K562 (cell line): ENCODE measurements around the gene SH3GL3.

Experiments used
- HDAC8 ChIP-seq: fragments of 450-650 bp; IDR thresholded peaks from 2 replicates; pipeline ENCODE4 v1.6.1; 2016; ENCODE audit warnings: mild to moderate bottlenecking, missing genetic modification characterization, moderate library complexity, missing compliant biosample characterization
- MAFK ChIP-seq: IDR thresholded peaks from 2 replicates; pipeline ENCODE4 v1.6.1; 2011; ENCODE audit warnings: low read length, improper control_type of control experiment
- MEF2D ChIP-seq: conservative IDR thresholded peaks from 2 replicates; pipeline ENCODE4 v1.6.1; 2016; ENCODE audit warnings: low read depth, missing genetic modification characterization, missing compliant biosample characterization
- POLR2A ChIP-seq: fragments of 450-650 bp; conservative IDR thresholded peaks from 2 replicates; pipeline ENCODE4 v1.6.1; 2016
- POLR3G ChIP-seq: IDR thresholded peaks from 2 replicates; pipeline ENCODE4 v1.6.1; 2011; ENCODE audit not compliant: insufficient read length, insufficient replicate concordance; ENCODE audit errors: extremely low read depth
- RAD21 ChIP-seq, 2 experiments: fragments of 250-450 bp in 1 of 2; fragments of 450-650 bp in 1 of 2; sonication (Bioruptor Pico) in 1 of 2; formaldehyde crosslinking in 1 of 2; IDR thresholded peaks in 1 of 2; conservative IDR thresholded peaks in 1 of 2; 2 replicates each; pipeline versions ENCODE4 v1.4.0 to v1.8.0; 2020 to 2022; ENCODE audit warnings: mild to moderate bottlenecking in 2 of 2, moderate library complexity in 1 of 2
- SIN3A ChIP-seq, 2 experiments: fragments of 150-350 bp in 1 of 2; IDR thresholded peaks; 2 replicates each; pipeline ENCODE4 v1.6.1; 2011 to 2016; ENCODE audit warnings: borderline replicate concordance in 2 of 2, low read depth in 2 of 2, low read length in 2 of 2, mild to moderate bottlenecking in 2 of 2, moderate library complexity in 2 of 2; ENCODE audit not compliant: control insufficient read depth in 1 of 2
- TAF1 ChIP-seq: IDR thresholded peaks from 2 replicates; pipeline ENCODE4 v1.6.1; 2011; ENCODE audit warnings: mild to moderate bottlenecking, low read length, moderate library complexity; ENCODE audit not compliant: insufficient read depth, control insufficient read depth, severe bottlenecking; ENCODE audit errors: extremely low read depth
- TF ChIP-seq, protein P1 (sequence below), 3 experiments: IDR thresholded peaks in 2 of 3; conservative IDR thresholded peaks in 1 of 3; 2 replicates each; pipeline ENCODE4 v1.5.1; 2011 to 2012; ENCODE audit warnings: low read length in 3 of 3, mild to moderate bottlenecking in 3 of 3, control low read depth in 2 of 3, improper control_type of control experiment in 1 of 3, inconsistent platforms in 1 of 3, low read depth in 1 of 3, mixed read lengths in 1 of 3, moderate library complexity in 1 of 3; ENCODE audit not compliant: insufficient read depth in 2 of 3
- TF ChIP-seq, protein P2 (sequence below): fragments of 150-350 bp; conservative IDR thresholded peaks from 2 replicates; pipeline ENCODE4 v1.6.1; 2014; ENCODE audit warnings: low read length
- TF ChIP-seq, protein P3 (sequence below): sonication (generic); formaldehyde crosslinking; IDR thresholded peaks from 2 replicates; pipeline ENCODE4 v1.9.0; 2022; ENCODE audit warnings: mild to moderate bottlenecking, missing genetic modification reagents
- TF ChIP-seq, protein P4 (sequence below): fragments of 250-450 bp; sonication (Bioruptor Pico); IDR thresholded peaks from 2 replicates; pipeline ENCODE4 v1.4.0; 2020; ENCODE audit warnings: mild to moderate bottlenecking

DNA sequence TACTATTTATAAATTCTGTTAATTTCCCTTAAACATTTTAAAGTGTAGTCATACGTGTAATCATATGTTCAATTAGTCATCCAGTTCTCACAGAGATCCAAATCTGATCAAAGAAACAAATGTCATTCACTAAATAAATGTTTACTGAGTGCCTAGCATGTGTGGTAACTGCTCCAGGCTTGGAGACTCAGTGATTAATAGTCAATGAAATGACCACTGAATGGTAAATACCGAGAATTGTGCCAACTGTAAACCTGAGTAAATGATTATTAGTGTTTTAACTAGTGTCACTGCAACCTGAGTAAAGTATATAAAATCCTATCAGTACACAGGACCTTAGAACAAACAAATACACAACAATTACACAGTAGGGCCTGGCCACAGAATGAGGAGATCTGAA, 52.3 kb downstream of the SH3GL3 start:
- TF ChIP-seq, protein P1, sequence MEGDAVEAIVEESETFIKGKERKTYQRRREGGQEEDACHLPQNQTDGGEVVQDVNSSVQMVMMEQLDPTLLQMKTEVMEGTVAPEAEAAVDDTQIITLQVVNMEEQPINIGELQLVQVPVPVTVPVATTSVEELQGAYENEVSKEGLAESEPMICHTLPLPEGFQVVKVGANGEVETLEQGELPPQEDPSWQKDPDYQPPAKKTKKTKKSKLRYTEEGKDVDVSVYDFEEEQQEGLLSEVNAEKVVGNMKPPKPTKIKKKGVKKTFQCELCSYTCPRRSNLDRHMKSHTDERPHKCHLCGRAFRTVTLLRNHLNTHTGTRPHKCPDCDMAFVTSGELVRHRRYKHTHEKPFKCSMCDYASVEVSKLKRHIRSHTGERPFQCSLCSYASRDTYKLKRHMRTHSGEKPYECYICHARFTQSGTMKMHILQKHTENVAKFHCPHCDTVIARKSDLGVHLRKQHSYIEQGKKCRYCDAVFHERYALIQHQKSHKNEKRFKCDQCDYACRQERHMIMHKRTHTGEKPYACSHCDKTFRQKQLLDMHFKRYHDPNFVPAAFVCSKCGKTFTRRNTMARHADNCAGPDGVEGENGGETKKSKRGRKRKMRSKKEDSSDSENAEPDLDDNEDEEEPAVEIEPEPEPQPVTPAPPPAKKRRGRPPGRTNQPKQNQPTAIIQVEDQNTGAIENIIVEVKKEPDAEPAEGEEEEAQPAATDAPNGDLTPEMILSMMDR (IDR thresholded peaks at IDR 0.05 in 2 of 3, conservative IDR thresholded peaks at IDR 0.05 in 1 of 3; ENCODE audit: insufficient read depth in 2 of 3, low read depth in 1 of 3, low read length in 3 of 3), result no peak
- no peak for TF ChIP-seq HDAC8 (tag)
- TF ChIP-seq SIN3A (IDR thresholded peaks at IDR 0.05; ENCODE audit: borderline replicate concordance in 2 of 2, control insufficient read depth in 1 of 2, low read depth in 2 of 2, low read length in 2 of 2), result no peak
- no peak for TF ChIP-seq POLR2A
- TF ChIP-seq MEF2D (tag), result no peak
- TF ChIP-seq, protein P2, sequence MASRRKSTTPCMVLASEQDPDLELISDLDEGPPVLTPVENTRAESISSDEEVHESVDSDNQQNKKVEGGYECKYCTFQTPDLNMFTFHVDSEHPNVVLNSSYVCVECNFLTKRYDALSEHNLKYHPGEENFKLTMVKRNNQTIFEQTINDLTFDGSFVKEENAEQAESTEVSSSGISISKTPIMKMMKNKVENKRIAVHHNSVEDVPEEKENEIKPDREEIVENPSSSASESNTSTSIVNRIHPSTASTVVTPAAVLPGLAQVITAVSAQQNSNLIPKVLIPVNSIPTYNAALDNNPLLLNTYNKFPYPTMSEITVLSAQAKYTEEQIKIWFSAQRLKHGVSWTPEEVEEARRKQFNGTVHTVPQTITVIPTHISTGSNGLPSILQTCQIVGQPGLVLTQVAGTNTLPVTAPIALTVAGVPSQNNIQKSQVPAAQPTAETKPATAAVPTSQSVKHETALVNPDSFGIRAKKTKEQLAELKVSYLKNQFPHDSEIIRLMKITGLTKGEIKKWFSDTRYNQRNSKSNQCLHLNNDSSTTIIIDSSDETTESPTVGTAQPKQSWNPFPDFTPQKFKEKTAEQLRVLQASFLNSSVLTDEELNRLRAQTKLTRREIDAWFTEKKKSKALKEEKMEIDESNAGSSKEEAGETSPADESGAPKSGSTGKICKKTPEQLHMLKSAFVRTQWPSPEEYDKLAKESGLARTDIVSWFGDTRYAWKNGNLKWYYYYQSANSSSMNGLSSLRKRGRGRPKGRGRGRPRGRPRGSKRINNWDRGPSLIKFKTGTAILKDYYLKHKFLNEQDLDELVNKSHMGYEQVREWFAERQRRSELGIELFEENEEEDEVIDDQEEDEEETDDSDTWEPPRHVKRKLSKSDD, result no peak
- no peak for TF ChIP-seq POLR3G
- TF ChIP-seq TAF1, result no peak
- TF ChIP-seq, protein P3, sequence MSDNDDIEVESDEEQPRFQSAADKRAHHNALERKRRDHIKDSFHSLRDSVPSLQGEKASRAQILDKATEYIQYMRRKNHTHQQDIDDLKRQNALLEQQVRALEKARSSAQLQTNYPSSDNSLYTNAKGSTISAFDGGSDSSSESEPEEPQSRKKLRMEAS, result no peak
- TF ChIP-seq, protein P4, sequence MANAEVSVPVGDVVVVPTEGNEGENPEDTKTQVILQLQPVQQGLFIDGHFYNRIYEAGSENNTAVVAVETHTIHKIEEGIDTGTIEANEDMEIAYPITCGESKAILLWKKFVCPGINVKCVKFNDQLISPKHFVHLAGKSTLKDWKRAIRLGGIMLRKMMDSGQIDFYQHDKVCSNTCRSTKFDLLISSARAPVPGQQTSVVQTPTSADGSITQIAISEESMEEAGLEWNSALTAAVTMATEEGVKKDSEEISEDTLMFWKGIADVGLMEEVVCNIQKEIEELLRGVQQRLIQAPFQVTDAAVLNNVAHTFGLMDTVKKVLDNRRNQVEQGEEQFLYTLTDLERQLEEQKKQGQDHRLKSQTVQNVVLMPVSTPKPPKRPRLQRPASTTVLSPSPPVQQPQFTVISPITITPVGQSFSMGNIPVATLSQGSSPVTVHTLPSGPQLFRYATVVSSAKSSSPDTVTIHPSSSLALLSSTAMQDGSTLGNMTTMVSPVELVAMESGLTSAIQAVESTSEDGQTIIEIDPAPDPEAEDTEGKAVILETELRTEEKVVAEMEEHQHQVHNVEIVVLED (CRISPR knock-in tag), result no peak
- no peak for TF ChIP-seq RAD21 (CRISPR knock-in tag; conservative IDR thresholded peaks at IDR 0.05 in 1 of 2, IDR thresholded peaks at IDR 0.05 in 1 of 2)
- TF ChIP-seq MAFK, result no peak
